Hematopoietic multipotent progenitor cell treated with erythropoietin and hydrocortisone succinate and interleukin-3 and kit ligand, for 15 days (in vitro differentiated cells): Measurements from ENCODE around the gene C14orf180.
"Not testable (repeated sequence)": the region's sequence is repeated elsewhere in the genome, so short reads cannot be mapped to it uniquely, and the experiment has no call there.

Source experiments
- DNase-seq: peaks from one replicate; pipeline ENCODE4 v3.0.0-alpha.2; 2015; ENCODE audit warnings: low spot score

Gene C14orf180

GRCh38 chr14:104579939-104580338 lies 375 bp downstream of the C14orf180 start:
- DNase-seq = not testable (repeated sequence)

DNA sequence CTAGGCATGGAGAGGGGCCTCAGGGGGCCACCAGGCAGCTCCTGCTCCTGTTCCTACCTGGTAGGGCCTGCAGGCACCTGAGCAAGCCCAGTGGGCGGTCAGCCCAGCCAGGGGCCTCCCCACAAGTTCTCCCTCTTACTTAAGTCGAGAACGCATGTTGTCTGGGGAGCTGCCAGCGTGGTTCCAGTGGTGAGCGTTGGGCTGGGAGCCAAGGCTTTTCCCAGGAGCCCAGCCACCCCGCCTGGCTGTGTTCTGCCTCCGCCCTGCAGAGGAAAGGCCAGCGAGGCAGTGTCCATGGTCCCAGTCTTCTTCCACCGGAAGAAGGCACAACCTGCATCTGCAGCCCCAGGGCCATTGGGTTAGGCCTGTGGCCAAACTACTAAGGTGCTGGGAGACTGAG lies 1.4 kb downstream of the C14orf180 start:
- DNase-seq = no peak

- no peak for DNase-seq
These were observed 2.0 kb downstream of the C14orf180 start for GRCh38 chr14:104581521-104581920.

DNA sequence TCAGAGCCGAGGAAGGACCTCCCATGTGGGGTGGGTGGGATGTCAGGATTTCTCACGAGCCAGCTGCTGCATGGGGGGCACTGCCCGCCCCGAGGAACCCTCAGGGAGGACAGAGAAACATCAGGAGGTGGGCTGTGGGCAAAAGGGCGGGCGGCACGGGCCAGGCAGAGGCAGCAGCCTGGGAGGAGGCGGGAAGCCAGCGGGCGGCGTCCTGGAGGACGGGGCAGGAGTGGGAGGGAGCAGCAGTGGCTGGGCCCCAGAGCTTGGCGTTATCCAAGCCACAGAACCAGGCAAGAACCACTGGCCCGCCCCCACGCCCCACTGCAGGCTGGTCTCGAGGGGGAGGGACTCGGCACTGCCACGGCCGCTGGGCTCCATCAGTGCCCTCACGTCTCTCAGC lies 2.4 kb downstream of the C14orf180 start:
- DNase-seq = no peak

DNA sequence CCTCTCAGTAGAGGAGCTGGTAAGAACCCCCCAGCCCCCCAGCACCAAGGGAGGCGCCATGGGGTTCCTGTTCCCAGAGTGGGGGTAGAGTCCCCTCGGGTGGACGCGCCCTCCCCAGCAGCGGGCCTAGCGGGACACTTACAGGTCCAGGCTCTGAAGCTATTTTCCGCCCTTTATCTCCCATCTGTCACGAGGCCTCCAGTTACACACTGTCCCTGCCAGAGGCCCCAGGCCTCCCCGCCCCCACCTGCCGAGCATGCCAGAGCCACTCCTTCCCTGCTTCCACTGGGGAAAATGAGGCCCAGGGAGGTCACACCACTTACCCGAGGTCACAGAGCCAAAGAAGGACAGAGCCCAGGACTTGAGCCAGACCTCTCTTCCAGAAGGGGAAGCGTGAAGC lies 3.1 kb downstream of the C14orf180 start:
- no peak for DNase-seq

DNA sequence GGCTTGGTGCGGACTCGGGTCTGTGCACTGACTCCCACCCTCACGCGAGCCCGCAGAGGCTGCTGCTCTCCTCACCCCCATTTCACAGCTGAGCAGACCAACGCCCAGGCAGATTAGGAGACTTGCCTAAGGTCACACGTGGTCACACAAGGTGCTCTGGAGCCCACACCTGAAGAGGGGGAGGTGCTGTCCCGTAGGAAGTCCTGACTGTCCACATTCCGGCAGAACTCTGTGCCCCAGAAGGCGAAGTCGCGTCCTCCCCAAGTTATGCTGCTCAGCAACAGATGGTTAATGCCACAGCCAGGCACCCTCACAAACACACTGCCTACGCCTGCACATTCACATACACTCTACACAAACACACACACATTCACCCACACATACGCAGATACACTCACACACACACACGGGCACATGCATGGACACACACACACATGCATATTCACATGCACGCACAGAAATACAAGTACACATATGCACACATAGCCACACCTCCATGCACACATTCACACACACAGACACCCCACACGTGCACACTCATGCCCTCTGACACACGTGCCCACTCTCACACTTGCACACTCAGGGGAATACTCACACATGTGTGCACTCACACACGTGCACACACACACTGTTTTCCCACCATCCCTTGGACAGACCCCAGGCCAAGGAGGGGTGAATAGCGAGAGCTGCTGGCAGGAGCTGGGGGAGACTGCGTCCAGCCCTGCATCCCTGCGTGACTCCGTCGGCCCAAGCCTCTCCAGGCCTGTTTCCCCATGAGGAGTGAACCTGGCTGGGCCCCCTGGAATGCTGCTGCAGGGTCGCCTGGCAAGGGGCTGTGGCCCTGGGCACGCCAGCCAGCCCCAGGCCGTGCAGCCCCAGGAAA lies 4.1 kb downstream of the C14orf180 start:
- DNase-seq = no peak

DNA sequence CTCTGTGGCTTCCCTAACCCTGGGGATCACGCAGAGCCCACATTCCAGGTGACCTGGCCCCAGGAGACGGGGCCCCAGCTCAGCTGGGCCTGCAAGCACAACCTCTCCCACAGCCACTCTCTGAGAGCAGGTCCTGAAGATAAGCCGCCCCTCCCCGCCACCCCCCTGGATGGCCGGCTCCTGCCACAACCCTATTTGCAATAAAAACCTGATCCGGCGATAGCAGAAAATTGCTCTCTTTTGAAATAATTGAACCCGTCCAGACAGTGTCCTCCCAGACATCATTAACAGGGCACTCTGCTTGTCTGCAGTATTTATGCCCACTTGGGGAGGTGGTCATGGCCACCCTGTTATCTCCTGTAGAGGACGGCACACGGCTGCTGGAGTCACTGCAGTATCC lies 5.0 kb downstream of the C14orf180 start:
- DNase-seq = no peak

GRCh38 chr14:104585966-104586697 lies 6.6 kb downstream of the C14orf180 start:
- no peak for DNase-seq

GRCh38 chr14:104586832-104587620 lies 7.5 kb downstream of the C14orf180 start:
- DNase-seq = no peak

DNA sequence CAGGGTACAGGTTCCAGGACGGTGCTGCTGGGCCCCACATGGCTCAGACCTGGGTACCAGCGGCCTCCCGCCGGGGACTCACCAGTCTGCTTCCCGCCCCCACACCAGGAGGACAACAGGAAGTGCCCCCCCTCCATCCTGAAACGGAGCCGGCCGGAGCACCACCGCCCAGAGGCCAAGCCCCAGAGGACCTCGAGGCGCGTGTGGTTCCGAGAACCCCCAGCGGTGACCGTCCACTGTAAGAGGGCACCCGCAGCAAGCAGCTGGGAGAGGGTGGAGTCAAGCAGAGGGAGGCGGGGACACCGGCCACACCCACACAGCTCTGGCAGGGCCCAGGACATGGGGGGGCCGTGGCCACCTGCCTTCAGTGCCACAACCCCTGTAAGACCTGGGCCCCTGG lies 8.1 kb downstream of the C14orf180 start:
- DNase-seq = no peak

GRCh38 chr14:104588066-104588857 lies 8.7 kb downstream of the C14orf180 start:
- no peak for DNase-seq

- DNase-seq = no peak
These were observed 10.0 kb downstream of the C14orf180 start for GRCh38 chr14:104589338-104590195.

GRCh38 chr14:104590240-104590965 lies 10.8 kb downstream of the C14orf180 start:
- no peak for DNase-seq

GRCh38 chr14:104591031-104591430 lies 11.5 kb downstream of the C14orf180 start:
- no peak for DNase-seq

DNA sequence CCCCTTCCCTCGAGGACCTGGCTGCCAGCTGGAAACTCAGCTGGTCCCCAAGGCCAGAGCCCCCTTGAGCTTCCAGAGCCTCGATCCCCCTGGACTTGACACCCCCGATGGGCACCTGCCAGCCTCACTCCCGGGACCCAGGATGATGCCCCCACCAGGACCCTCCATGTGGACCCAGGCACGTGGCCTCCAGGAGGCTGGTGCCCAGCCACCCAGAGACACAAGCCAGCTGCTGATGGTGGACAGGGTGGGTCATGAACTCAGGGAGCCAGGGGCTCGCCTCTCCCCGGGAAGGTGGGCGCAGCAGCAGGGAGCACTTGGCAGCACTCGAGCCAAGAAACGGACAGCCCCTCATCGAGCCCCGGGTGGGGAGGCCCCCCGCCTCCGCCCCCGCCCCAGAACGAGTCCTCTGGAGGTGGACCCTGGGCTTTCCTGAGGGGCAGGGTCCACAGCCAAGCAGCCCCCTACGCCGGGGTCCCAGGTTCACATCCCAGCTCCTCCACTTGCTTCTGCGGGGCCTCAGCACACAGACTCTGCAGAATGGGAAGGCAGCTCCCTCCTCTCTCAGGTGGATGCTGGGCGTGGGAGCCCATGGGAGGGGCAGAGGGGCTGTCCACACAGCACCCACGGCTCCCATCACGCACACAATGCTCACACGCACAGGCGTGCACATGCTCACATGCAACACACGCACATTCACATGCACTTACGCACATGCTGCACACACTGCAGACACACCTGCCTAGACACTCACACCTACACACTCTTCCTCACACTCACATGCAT lies 12.1 kb downstream of the C14orf180 start:
- no peak for DNase-seq

- no peak for DNase-seq
These were observed 12.7 kb downstream of the C14orf180 start for GRCh38 chr14:104592292-104592672.

- no peak for DNase-seq
These were observed 13.2 kb downstream of the C14orf180 start for GRCh38 chr14:104592785-104593184.

DNA sequence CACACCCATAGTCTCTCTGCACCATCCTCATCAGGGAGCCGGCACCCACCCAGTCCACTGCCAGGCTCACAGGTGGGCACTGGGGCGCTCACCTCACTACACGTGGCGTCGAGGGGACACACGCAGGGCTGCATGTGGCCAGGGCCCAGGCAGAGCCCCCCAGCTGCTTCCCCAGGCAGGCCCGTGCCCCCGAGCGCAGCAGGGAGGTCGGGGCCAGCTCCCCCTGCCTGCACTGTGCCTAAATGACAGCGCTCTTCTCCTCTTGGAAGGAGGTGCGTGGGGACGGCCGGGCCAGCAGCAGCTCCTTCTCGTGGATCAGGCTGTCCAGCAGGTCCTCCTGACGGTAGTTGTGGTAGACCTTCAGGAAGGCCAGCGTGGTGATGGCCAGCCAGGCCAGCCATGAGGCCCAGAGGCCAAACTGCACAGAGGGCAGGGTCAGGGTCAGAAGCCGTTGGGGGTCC lies 13.7 kb downstream of the C14orf180 start:
- DNase-seq = no peak

DNA sequence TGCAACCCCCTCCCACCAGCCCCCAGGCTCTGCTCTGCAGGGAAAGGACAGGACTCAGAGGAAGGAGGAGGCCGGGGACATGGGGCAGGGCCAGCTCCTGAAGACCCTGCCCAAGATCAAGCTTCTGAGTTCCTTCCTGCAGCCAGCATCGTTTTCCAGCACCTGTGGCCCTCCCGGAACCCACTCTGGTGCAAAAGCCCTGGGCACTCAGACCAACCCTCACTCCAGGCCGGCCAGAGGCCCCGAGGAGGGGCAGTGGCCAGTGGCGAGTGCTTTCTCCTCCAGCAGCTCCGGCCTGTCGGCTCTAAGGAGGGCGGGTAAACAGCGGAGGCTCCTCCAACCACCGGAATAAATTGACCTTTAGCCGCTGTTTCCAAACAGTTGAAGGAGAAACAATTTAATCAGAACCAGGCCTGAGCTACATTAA lies 14.2 kb downstream of the C14orf180 start:
- DNase-seq = no peak
